Panc1 (cell line): ENCODE measurements around the gene SCRN1.

Experiments used
- CTCF ChIP-seq: fragments of 450-650 bp; IDR thresholded peaks from 2 replicates; pipeline ENCODE4 v1.5.1; 2017; ENCODE audit warnings: mild to moderate bottlenecking
- SIN3A ChIP-seq: IDR thresholded peaks from 2 replicates; pipeline ENCODE4 v1.6.1; 2012; ENCODE audit warnings: low read depth, mild to moderate bottlenecking, low read length, moderate library complexity, borderline replicate concordance; ENCODE audit not compliant: insufficient read depth

GRCh38 chr7:29995652-29996051, 6.1 kb upstream of the SCRN1 start:
- TF ChIP-seq CTCF: no peak
- no peak for TF ChIP-seq SIN3A
